Keratinocyte (primary cell): ENCODE measurements around the gene GRP. TPM values are rescaled to one million over a fixed set of nuclear protein-coding genes. Genes with fewer than 3 reads are reported as not detected.

Source experiments
- DNase-seq: peaks from one replicate; pipeline ENCODE4 v3.0.0-alpha.2; 2011; ENCODE audit warnings: low read depth, missing footprints, low spot score
- FAIRE-seq: peaks from 2 replicates; lab custom pipeline; 2011; peaks lifted over from hg19 to GRCh38; lab: Jason Lieb, UNC
- H2AFZ ChIP-seq: 2 replicates; pipeline ENCODE4 v1.6.0; 2012; ENCODE audit warnings: low read length, control low read depth, inconsistent platforms; ENCODE audit not compliant: control insufficient read depth
- H3K27ac ChIP-seq: 2 replicates; pipeline ENCODE4 v1.5.1; 2011; ENCODE audit warnings: low read length; ENCODE audit not compliant: control insufficient read depth, insufficient read depth
- H3K27me3 ChIP-seq: 3 replicates; pipeline ENCODE4 v1.6.0; 2011; ENCODE audit warnings: low read length; ENCODE audit not compliant: control insufficient read depth, insufficient read depth; ENCODE audit errors: extremely low read depth
- H3K36me3 ChIP-seq, 2 experiments: 2 replicates in 1 of 2; 3 replicates in 1 of 2; pipeline ENCODE4 v1.5.1; 2011; ENCODE audit warnings: low read length in 2 of 2, mild to moderate bottlenecking in 1 of 2; ENCODE audit not compliant: control insufficient read depth in 2 of 2, insufficient read depth in 2 of 2; ENCODE audit errors: extremely low read depth in 1 of 2
- H3K4me1 ChIP-seq: 3 replicates; pipeline ENCODE4 v1.5.1; 2011; ENCODE audit warnings: low read length; ENCODE audit not compliant: control insufficient read depth, insufficient read depth; ENCODE audit errors: extremely low read depth
- H3K4me2 ChIP-seq: 3 replicates; pipeline ENCODE4 v1.6.0; 2011; ENCODE audit warnings: low read depth, low read length; ENCODE audit not compliant: control insufficient read depth, insufficient read depth; ENCODE audit errors: extremely low read depth
- H3K4me3 ChIP-seq, 3 experiments: fragments of 200-600 bp in 1 of 3; sonication (generic) in 1 of 3; 2 replicates in 2 of 3; 3 replicates in 1 of 3; pipeline ENCODE4 v1.5.1; 2011 to 2016; ENCODE audit warnings: low read length in 3 of 3, mild to moderate bottlenecking in 3 of 3, control low read depth in 2 of 3, inconsistent platforms in 1 of 3, low read depth in 1 of 3, mixed read lengths in 1 of 3, mixed run types in 1 of 3, moderate library complexity in 1 of 3; ENCODE audit not compliant: control insufficient read depth in 2 of 3, insufficient read depth in 2 of 3; ENCODE audit errors: extremely low read depth in 1 of 3
- H3K79me2 ChIP-seq: 2 replicates; pipeline ENCODE4 v1.6.0; 2012; ENCODE audit warnings: low read length; ENCODE audit not compliant: control insufficient read depth, insufficient read depth
- H3K9ac ChIP-seq: 3 replicates; pipeline ENCODE4 v1.6.0; 2011; ENCODE audit warnings: low read length; ENCODE audit not compliant: control insufficient read depth, insufficient read depth; ENCODE audit errors: extremely low read depth
- H3K9me1 ChIP-seq: 3 replicates; pipeline ENCODE4 v1.6.0; 2011; ENCODE audit warnings: low read length; ENCODE audit not compliant: control insufficient read depth, insufficient read depth; ENCODE audit errors: extremely low read depth
- H3K9me3 ChIP-seq: 2 replicates; pipeline ENCODE4 v1.5.1; 2012; ENCODE audit warnings: low read depth, low read length; ENCODE audit not compliant: control insufficient read depth
- H4K20me1 ChIP-seq: 3 replicates; pipeline ENCODE4 v1.6.0; 2011; ENCODE audit warnings: low read length; ENCODE audit not compliant: control insufficient read depth, insufficient read depth; ENCODE audit errors: extremely low read depth
- EZH2 ChIP-seq: IDR thresholded peaks from one replicate; pipeline ENCODE4 v1.6.1; 2012; ENCODE audit warnings: inconsistent platforms, mild to moderate bottlenecking, low read length, moderate library complexity
- dilution Hi-C: fragments of 300-500 bp; cut with MboI; formaldehyde crosslinking; loops from one replicate; pipeline ENCODE4 v1.7.0; 2020; ENCODE audit warnings: low sequenced_read_pairs; ENCODE audit not compliant: extremely low pct_ligation_motif_present
- polyA plus RNA-seq, 5 experiments: library from polyadenylated mRNA; depleted of rRNA in 3 of 5; stranded (reverse) in 3 of 5; stranded (forward) in 1 of 5; unstranded in 1 of 5; fragments of >200 nt; gene quantifications; 1 replicate in 1 of 5; 2 replicates in 3 of 5; 3 replicates in 1 of 5; pipeline versions ENCODE4 v1.2.1 to v1.2.3, GENCODE V29; 2011 to 2012; ENCODE audit warnings: missing spikeins in 2 of 5, low read depth in 1 of 5, low replicate concordance in 1 of 5
- TF ChIP-seq, protein P1 (sequence below), 3 experiments: IDR thresholded peaks in 1 of 3; conservative IDR thresholded peaks in 1 of 3; optimal IDR thresholded peaks in 1 of 3; 2 replicates in 2 of 3; 3 replicates in 1 of 3; pipeline versions ENCODE3 to v1.5.1; 2011; ENCODE audit warnings: low read length in 3 of 3, mild to moderate bottlenecking in 3 of 3, moderate library complexity in 2 of 3, control low read depth in 1 of 3, inconsistent platforms in 1 of 3; ENCODE audit not compliant: insufficient read depth in 2 of 3; ENCODE audit errors: extremely low read depth in 1 of 3

GRP gene
- polyA plus RNA-seq, 1 donor (not counting 4 experiments of a cell fraction or from before 2014, with no cell fraction given): not detected

- Histone ChIP-seq H3K9ac (no peak overlapping the region), H3K4me1 (no peaks in the 10 kb centered on the region), H4K20me1 (no peaks in the 10 kb centered on the region), H3K79me2 (no peaks in the 10 kb centered on the region), H3K27ac (no peak overlapping the region), H3K9me1 (no peaks in the 10 kb centered on the region), H3K9me3 (no peaks in the 10 kb centered on the region), H3K4me3 (no peak overlapping the region), H3K27me3 (peaks cover 18% of the 10 kb centered on the region), H3K4me2 (no peak overlapping the region), H2AFZ (no peak overlapping the region), H3K36me3 (no peaks in the 10 kb centered on the region)
- dilution Hi-C loops: no loop called here
- FAIRE-seq: no peak
- TF ChIP-seq EZH2: no peak
- TF ChIP-seq, protein P1, sequence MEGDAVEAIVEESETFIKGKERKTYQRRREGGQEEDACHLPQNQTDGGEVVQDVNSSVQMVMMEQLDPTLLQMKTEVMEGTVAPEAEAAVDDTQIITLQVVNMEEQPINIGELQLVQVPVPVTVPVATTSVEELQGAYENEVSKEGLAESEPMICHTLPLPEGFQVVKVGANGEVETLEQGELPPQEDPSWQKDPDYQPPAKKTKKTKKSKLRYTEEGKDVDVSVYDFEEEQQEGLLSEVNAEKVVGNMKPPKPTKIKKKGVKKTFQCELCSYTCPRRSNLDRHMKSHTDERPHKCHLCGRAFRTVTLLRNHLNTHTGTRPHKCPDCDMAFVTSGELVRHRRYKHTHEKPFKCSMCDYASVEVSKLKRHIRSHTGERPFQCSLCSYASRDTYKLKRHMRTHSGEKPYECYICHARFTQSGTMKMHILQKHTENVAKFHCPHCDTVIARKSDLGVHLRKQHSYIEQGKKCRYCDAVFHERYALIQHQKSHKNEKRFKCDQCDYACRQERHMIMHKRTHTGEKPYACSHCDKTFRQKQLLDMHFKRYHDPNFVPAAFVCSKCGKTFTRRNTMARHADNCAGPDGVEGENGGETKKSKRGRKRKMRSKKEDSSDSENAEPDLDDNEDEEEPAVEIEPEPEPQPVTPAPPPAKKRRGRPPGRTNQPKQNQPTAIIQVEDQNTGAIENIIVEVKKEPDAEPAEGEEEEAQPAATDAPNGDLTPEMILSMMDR (optimal IDR thresholded peaks at IDR 0.05 in 1 of 3, IDR thresholded peaks at IDR 0.05 in 1 of 3, conservative IDR thresholded peaks at IDR 0.05 in 1 of 3; ENCODE audit: extremely low read depth in 1 of 3, insufficient read depth in 2 of 3, low read length in 3 of 3): no peak
- no peak for DNase-seq
Measured at GRCh38 chr18:59197636-59198035, 22.3 kb upstream of the GRP start.

DNA sequence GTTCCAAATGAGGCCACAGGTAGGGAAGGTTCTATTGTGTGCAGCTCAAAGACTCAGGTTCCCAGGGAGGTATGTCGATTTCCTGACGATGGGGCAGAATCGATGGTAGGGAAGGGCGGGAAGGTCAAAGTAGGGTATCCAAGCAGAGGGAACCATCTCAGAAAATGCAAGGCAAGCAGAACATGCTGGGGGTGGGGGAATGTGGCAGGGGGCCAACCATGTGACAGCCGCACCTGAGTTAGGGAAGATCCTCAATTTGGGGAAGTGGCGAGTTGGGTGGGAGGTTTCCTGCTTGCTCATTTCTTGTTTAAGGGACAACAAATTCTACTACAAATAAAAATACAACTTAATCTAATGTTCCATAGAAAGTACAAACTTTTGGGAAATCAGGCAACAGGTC, 21.7 kb upstream of the GRP start:
- H3K9me3 ChIP-seq: no peaks in the 10 kb centered on the region
- TF ChIP-seq, protein P1 (optimal IDR thresholded peaks at IDR 0.05 in 1 of 3, IDR thresholded peaks at IDR 0.05 in 1 of 3, conservative IDR thresholded peaks at IDR 0.05 in 1 of 3; ENCODE audit: extremely low read depth in 1 of 3, insufficient read depth in 2 of 3, low read length in 3 of 3): no peak
- TF ChIP-seq EZH2: no peak
- FAIRE-seq: no peak
- H3K79me2 ChIP-seq: no peaks in the 10 kb centered on the region
- H4K20me1 ChIP-seq: no peaks in the 10 kb centered on the region
- peaks cover 18% of the 10 kb centered on the region for H3K27me3 ChIP-seq
- no peaks in the 10 kb centered on the region for H3K4me1 ChIP-seq
- H3K9ac ChIP-seq: no peak overlapping the region
- no peak overlapping the region for H2AFZ ChIP-seq
- no peak overlapping the region for H3K4me2 ChIP-seq
- H3K9me1 ChIP-seq: no peaks in the 10 kb centered on the region
- H3K4me3 ChIP-seq: no peak overlapping the region
- dilution Hi-C loops: no loop called here
- no peak for DNase-seq
- no peaks in the 10 kb centered on the region for H3K36me3 ChIP-seq
- H3K27ac ChIP-seq: no peak overlapping the region
